ENCODE data around the gene CCNDBP1. TPM values are rescaled to one million over a fixed set of nuclear protein-coding genes. Genes with fewer than 3 reads are reported as not detected.

CCNDBP1 gene
- total and polyA plus RNA-seq, 2 of the 8 experiments (the other 6 are each of a cell fraction or from before 2014, with no cell fraction given), result 23.4 to 29.0 TPM

GRCh38 chr15:43209059-43209824 lies 24.0 kb downstream of the CCNDBP1 start:
- Histone ChIP-seq H4K8ac (ENCODE audit: extremely low read depth, insufficient read depth, low read length) (no peak overlapping the region), H3K27ac (ENCODE audit: low read depth, low read length) (no peak overlapping the region), H4K5ac (ENCODE audit: insufficient read length, low read depth, low read length) (no peak overlapping the region), H3K9ac (replicated peaks in 1 of 4; ENCODE audit: extremely low read depth in 1 of 4, low read depth in 3 of 4, low read length in 3 of 4) (no peak overlapping the region), H4K91ac (replicated peaks; ENCODE audit: insufficient read length, low read length) (no peak overlapping the region), H2AFZ (ENCODE audit: low read length) (peak overlapping the region; percentile 94), H2BK5ac (ENCODE audit: low read depth, low read length) (no peak overlapping the region), H2AK5ac (ENCODE audit: low read depth, low read length) (no peak overlapping the region), H3K14ac (ENCODE audit: insufficient read length) (no peak overlapping the region), H3K27me3 (replicated peaks in 1 of 4; ENCODE audit: control insufficient read depth in 3 of 4, extremely low read depth in 1 of 4, insufficient read depth in 3 of 4, low read length in 3 of 4) (no peaks in the 10 kb centered on the region), H3K56ac (replicated peaks; ENCODE audit: insufficient read length, low read depth, low read length) (no peak overlapping the region), H3K4me2 (ENCODE audit: insufficient read depth in 1 of 2, low read depth in 2 of 2, low read length in 2 of 2) (no peak overlapping the region; a peak in 1 of 4 replicates), H2BK12ac (ENCODE audit: low read depth, low read length) (no peak overlapping the region), H2BK120ac (replicated peaks; ENCODE audit: low read depth, low read length) (no peak overlapping the region), H3K23ac (ENCODE audit: insufficient read length) (no peak overlapping the region), H3K79me1 (ENCODE audit: low read depth, low read length) (no peaks in the 10 kb centered on the region), H3K79me2 (ENCODE audit: control insufficient read depth in 1 of 2, insufficient read depth in 2 of 2, low read length in 2 of 2) (no peaks in the 10 kb centered on the region), H3K18ac (ENCODE audit: extremely low read depth, low read length) (no peak overlapping the region), H3K4ac (replicated peaks; ENCODE audit: insufficient read length, low read depth, low read length) (no peak overlapping the region), H3K9me3 (ENCODE audit: insufficient read depth in 2 of 2, low read depth in 1 of 2, low read length in 1 of 2) (no peaks in the 10 kb centered on the region), H3K36me3 (ENCODE audit: control insufficient read depth in 2 of 4, insufficient read depth in 4 of 4, low read length in 3 of 4) (no peaks in the 10 kb centered on the region), H3K4me3 (ENCODE audit: extremely low read depth in 1 of 4, insufficient read depth in 2 of 4, low read depth in 3 of 4, low read length in 4 of 4) (no peak overlapping the region), H3K4me1 (replicated peaks in 1 of 4; ENCODE audit: control insufficient read depth in 3 of 4, insufficient read depth in 4 of 4, low read length in 3 of 4) (peaks cover 0 to 3% (median 0%) of the 10 kb centered on the region in 4 experiments; a peak in 2 of 7 replicates), H3K23me2 (ENCODE audit: low read depth, low read length) (no peaks in the 10 kb centered on the region), H4K20me1 (replicated peaks in 1 of 2; ENCODE audit: control insufficient read depth in 1 of 2, insufficient read depth in 2 of 2, low read length in 2 of 2) (no peaks in the 10 kb centered on the region), H2BK15ac (ENCODE audit: low read length) (no peak overlapping the region), H2BK20ac (ENCODE audit: low read length) (no peak overlapping the region)
- WGBS, 2 experiments (ENCODE audit: extremely low coverage in 1 of 2, insufficient coverage in 1 of 2, insufficient read length in 1 of 2, insufficient replicate concordance in 2 of 2, low coverage in 1 of 2, low lambda C conversion rate in 2 of 2, missing lambda C conversion rate in 1 of 2), result 85% methylated on average over 13 of the region's 13 CpGs; no CpG with 5 or more reads in 1 of the 2 experiments
- DNase-seq (ENCODE audit: low read depth in 1 of 2, low spot score in 2 of 2) (no peak), FAIRE-seq (no peak)
- CTCF ChIA-PET (ENCODE audit: partially characterized antibody), result interaction anchor here (0.8 to 9.6 kb wide), 15 partner anchors 11 to 137 kb away, joined by 3 to 109 read pairs (median 4); partner anchors contain the start of genes EPB42 and TGM5
- TF ChIP-seq USF2 (IDR thresholded peaks at IDR 0.05; ENCODE audit: low read length) (no peak), RAD21 (IDR thresholded peaks at IDR 0.05 in 1 of 2, conservative IDR thresholded peaks at IDR 0.05 in 1 of 2; ENCODE audit: low read depth in 2 of 2, low read length in 2 of 2) (peak; percentile 61 to 68)
- TF ChIP-seq, protein P1, sequence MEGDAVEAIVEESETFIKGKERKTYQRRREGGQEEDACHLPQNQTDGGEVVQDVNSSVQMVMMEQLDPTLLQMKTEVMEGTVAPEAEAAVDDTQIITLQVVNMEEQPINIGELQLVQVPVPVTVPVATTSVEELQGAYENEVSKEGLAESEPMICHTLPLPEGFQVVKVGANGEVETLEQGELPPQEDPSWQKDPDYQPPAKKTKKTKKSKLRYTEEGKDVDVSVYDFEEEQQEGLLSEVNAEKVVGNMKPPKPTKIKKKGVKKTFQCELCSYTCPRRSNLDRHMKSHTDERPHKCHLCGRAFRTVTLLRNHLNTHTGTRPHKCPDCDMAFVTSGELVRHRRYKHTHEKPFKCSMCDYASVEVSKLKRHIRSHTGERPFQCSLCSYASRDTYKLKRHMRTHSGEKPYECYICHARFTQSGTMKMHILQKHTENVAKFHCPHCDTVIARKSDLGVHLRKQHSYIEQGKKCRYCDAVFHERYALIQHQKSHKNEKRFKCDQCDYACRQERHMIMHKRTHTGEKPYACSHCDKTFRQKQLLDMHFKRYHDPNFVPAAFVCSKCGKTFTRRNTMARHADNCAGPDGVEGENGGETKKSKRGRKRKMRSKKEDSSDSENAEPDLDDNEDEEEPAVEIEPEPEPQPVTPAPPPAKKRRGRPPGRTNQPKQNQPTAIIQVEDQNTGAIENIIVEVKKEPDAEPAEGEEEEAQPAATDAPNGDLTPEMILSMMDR (IDR thresholded peaks at IDR 0.05; ENCODE audit: control extremely low read depth in 1 of 3, insufficient read depth in 1 of 3, low read depth in 1 of 3, low read length in 3 of 3), result peak; percentile 58 to 64 (median 61)
- POLR2A ChIA-PET (ENCODE audit: partially characterized antibody), result interaction anchor here (0.8 kb wide), 1 partner anchor 9 kb away, joined by 3 read pairs; no protein-coding TSS in a partner anchor

All from H1 (cell line).